ENCODE results near the gene CNTNAP5. TPM values are rescaled to one million over a fixed set of nuclear protein-coding genes. Genes with fewer than 3 reads are reported as not detected.

Gene CNTNAP5
- total and polyA plus RNA-seq, 2 of the 4 experiments (the other 2 are of a cell fraction): not detected

DNA sequence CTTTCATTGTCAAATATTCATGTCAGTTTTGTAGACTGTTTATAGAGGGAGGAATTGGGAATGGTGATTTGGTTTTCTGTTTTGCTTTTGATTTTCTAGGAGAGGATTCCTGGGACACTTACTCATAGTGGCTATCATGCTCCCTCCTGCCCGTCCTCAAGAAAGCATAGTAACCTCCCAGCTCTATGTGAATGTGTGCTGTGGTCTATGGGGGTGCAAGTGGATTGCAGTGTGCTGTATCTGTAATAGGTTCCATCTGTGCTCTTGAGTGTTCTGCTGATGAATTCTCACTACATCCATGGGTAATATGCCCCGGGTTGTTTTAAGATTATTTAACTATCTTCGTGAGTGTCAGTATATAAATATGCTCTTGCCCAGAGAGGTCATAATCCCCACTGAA lies 811.3 kb downstream of the CNTNAP5 start:
- H3K4ac ChIP-seq (ENCODE audit: low read depth, low read length): no peak overlapping the region
- no peak overlapping the region for H3K23ac ChIP-seq (ENCODE audit: low read depth, low read length)
- H3K14ac ChIP-seq (replicated peaks; ENCODE audit: low read depth, low read length): no peak overlapping the region
- no peak overlapping the region for H4K91ac ChIP-seq (ENCODE audit: insufficient read depth, low read depth, low read length)
- H2BK5ac ChIP-seq (ENCODE audit: low read depth, low read length, poor library complexity, severe bottlenecking): no peak overlapping the region
- no peak overlapping the region for H2BK120ac ChIP-seq (ENCODE audit: low read depth, low read length)
- no CpG with 5 or more reads among the region's 3 CpGs for WGBS, 2 experiments (ENCODE audit: extremely low coverage in 2 of 2, insufficient read length in 1 of 2)
- H4K8ac ChIP-seq (ENCODE audit: low read depth in 2 of 2, low read length in 2 of 2): no peak overlapping the region
- H3K27ac ChIP-seq (ENCODE audit: insufficient read depth, low read length): no peak overlapping the region
- dilution Hi-C loops (cut with HindIII; ENCODE audit: low sequenced_read_pairs, unreplicated experiment): no loop called here
- H3K56ac ChIP-seq (ENCODE audit: extremely low read depth, insufficient read depth, low read length): no peak overlapping the region
- H2BK20ac ChIP-seq (ENCODE audit: low read depth, low read length): no peak overlapping the region
- ATAC-seq (ENCODE audit: low read depth) (peak; percentile 94), DNase-seq (peak; percentile 77)
- no peak overlapping the region for H2AK9ac ChIP-seq (replicated peaks; ENCODE audit: low read depth, low read length, poor library complexity)
- no peak for TF ChIP-seq RAD21 (IDR thresholded peaks at IDR 0.05; ENCODE audit: low read length)
- TF ChIP-seq, protein P1, sequence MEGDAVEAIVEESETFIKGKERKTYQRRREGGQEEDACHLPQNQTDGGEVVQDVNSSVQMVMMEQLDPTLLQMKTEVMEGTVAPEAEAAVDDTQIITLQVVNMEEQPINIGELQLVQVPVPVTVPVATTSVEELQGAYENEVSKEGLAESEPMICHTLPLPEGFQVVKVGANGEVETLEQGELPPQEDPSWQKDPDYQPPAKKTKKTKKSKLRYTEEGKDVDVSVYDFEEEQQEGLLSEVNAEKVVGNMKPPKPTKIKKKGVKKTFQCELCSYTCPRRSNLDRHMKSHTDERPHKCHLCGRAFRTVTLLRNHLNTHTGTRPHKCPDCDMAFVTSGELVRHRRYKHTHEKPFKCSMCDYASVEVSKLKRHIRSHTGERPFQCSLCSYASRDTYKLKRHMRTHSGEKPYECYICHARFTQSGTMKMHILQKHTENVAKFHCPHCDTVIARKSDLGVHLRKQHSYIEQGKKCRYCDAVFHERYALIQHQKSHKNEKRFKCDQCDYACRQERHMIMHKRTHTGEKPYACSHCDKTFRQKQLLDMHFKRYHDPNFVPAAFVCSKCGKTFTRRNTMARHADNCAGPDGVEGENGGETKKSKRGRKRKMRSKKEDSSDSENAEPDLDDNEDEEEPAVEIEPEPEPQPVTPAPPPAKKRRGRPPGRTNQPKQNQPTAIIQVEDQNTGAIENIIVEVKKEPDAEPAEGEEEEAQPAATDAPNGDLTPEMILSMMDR (conservative IDR thresholded peaks at IDR 0.05; ENCODE audit: low read depth, low read length): no peak
- H3K9me1 ChIP-seq (ENCODE audit: insufficient read depth, low read length): no peaks in the 10 kb centered on the region
- 0 out of 2 replicates have a peak, but pooled peaks cover 1% of the 10 kb centered on the region for H3K27me3 ChIP-seq (ENCODE audit: control insufficient read depth, insufficient read depth, low read length)
- peaks cover 2% of the 10 kb centered on the region; the same call in 1 of the 2 replicates for H3K4me1 ChIP-seq (ENCODE audit: control insufficient read depth, insufficient read depth, low read length)
- no peak overlapping the region for H3K9ac ChIP-seq (ENCODE audit: low read depth, low read length)
- no peak overlapping the region for H3K4me3 ChIP-seq (ENCODE audit: insufficient read depth, low read depth, low read length)
- ChIA-PET POLR2A (ENCODE audit: unreplicated experiment) (no interaction called here), CTCF (interaction anchor here (0.7 kb wide), 1 partner anchor 27 kb away, joined by 3 read pairs; no protein-coding TSS in a partner anchor)
- BruUV-seq (replicated peaks): no TSS peak
- no peaks in the 10 kb centered on the region for H3K36me3 ChIP-seq (ENCODE audit: control insufficient read depth, insufficient read depth, low read length)
- H4K20me1 ChIP-seq (ENCODE audit: insufficient read depth, low read length): no peaks in the 10 kb centered on the region
- no peaks in the 10 kb centered on the region for H3K9me3 ChIP-seq (ENCODE audit: control insufficient read depth, insufficient read depth, low read length)
- no peak overlapping the region for H4K5ac ChIP-seq (ENCODE audit: low read depth, low read length)
- H2AFZ ChIP-seq (replicated peaks; ENCODE audit: low read length, poor library complexity): no peak overlapping the region
- no peak overlapping the region for H2BK15ac ChIP-seq (ENCODE audit: low read depth, low read length)
- intact Hi-C loops (cut with micrococcal nuclease): no loop called here
- no peak overlapping the region for H3K18ac ChIP-seq (ENCODE audit: low read depth, low read length)
- in situ Hi-C loops (cut with MboI; ENCODE audit: low sequenced_read_pairs): no loop called here
- no peak overlapping the region for H2AK5ac ChIP-seq (ENCODE audit: low read depth, low read length)
- H3K79me1 ChIP-seq (ENCODE audit: low read depth in 1 of 2, low read length in 2 of 2): no peaks in the 10 kb centered on the region
- no peak overlapping the region for H3K4me2 ChIP-seq (ENCODE audit: low read depth, low read length)

Measured in IMR-90 (cell line).